Fibroblast of lung (primary cell): ENCODE results near the gene ATP23. TPM values are rescaled to one million over a fixed set of nuclear protein-coding genes. Genes with fewer than 3 reads are reported as not detected.

Source experiments
- DNase-seq, 2 donors: peaks; one replicate each; pipeline versions ENCODE4 v3.0.0 to v3.0.0-alpha.2; 2010; ENCODE audit warnings: low read depth in 2 of 2
- H2AFZ ChIP-seq: 2 replicates; pipeline ENCODE4 v1.5.1; 2012; ENCODE audit warnings: low read length, control low read depth, inconsistent platforms
- H3K27ac ChIP-seq: 2 replicates; pipeline ENCODE4 v1.5.1; 2011; ENCODE audit warnings: low read length, control low read depth; ENCODE audit not compliant: insufficient read depth
- H3K27me3 ChIP-seq: 2 replicates; pipeline ENCODE4 v1.5.1; 2011; ENCODE audit warnings: mild to moderate bottlenecking, low read length; ENCODE audit not compliant: control insufficient read depth, insufficient read depth
- H3K36me3 ChIP-seq: 2 replicates; pipeline ENCODE4 v1.5.1; 2011; ENCODE audit warnings: low read length; ENCODE audit not compliant: control insufficient read depth, insufficient read depth
- H3K4me1 ChIP-seq: 2 replicates; pipeline ENCODE4 v1.5.1; 2011; ENCODE audit warnings: low read length; ENCODE audit not compliant: control insufficient read depth, insufficient read depth; ENCODE audit errors: extremely low read depth
- H3K4me2 ChIP-seq: 2 replicates; pipeline ENCODE4 v1.5.1; 2011; ENCODE audit warnings: low read length, control low read depth; ENCODE audit not compliant: insufficient read depth; ENCODE audit errors: extremely low read depth
- H3K4me3 ChIP-seq, 4 experiments: fragments of 200-600 bp in 1 of 4; sonication (generic) in 1 of 4; replicated peaks in 1 of 4; 2 replicates each; pipeline ENCODE4 v1.5.1; 2011 to 2016; ENCODE audit warnings: low read length in 4 of 4, low read depth in 3 of 4, mild to moderate bottlenecking in 3 of 4, control low read depth in 2 of 4, inconsistent platforms in 1 of 4, mixed read lengths in 1 of 4; ENCODE audit not compliant: insufficient read depth in 1 of 4; ENCODE audit errors: control extremely low read depth in 1 of 4
- H3K79me2 ChIP-seq: 2 replicates; pipeline ENCODE4 v1.5.1; 2012; ENCODE audit warnings: mild to moderate bottlenecking, low read length, inconsistent platforms; ENCODE audit not compliant: control insufficient read depth, insufficient read depth
- H3K9ac ChIP-seq: 2 replicates; pipeline ENCODE4 v1.5.1; 2011; ENCODE audit warnings: mild to moderate bottlenecking, low read length, control low read depth; ENCODE audit not compliant: insufficient read depth
- H3K9me3 ChIP-seq: 2 replicates; pipeline ENCODE4 v1.5.1; 2012; ENCODE audit warnings: low read depth, low read length; ENCODE audit not compliant: control insufficient read depth, insufficient read depth
- H4K20me1 ChIP-seq: 2 replicates; pipeline ENCODE4 v1.5.1; 2011; ENCODE audit warnings: low read length; ENCODE audit not compliant: control insufficient read depth, insufficient read depth; ENCODE audit errors: extremely low read depth
- CTCF ChIP-seq, 2 donors: IDR thresholded peaks in 1 of 2; conservative IDR thresholded peaks in 1 of 2; 1 replicate in 1 of 2; 2 replicates in 1 of 2; pipeline ENCODE4 v1.5.1; 2011 to 2012; ENCODE audit warnings: low read length in 2 of 2, control low read depth in 1 of 2, inconsistent platforms in 1 of 2, low read depth in 1 of 2, mild to moderate bottlenecking in 1 of 2
- EZH2 ChIP-seq: IDR thresholded peaks from 2 replicates; pipeline ENCODE4 v1.5.1; 2012; ENCODE audit warnings: low read length, control low read depth, mild to moderate bottlenecking; ENCODE audit errors: missing control alignments
- polyA plus RNA-seq, 2 donors: library from polyadenylated mRNA; depleted of rRNA in 1 of 2; stranded (reverse) in 1 of 2; unstranded in 1 of 2; fragments of >200 nt; gene quantifications; 2 replicates each; pipeline ENCODE4 v1.2.1, GENCODE V29; 2011 to 2012; ENCODE audit warnings: missing spikeins in 1 of 2
- total RNA-seq: library from RNA; depleted of rRNA; stranded (reverse); fragments of >200 nt; gene quantifications from 2 replicates; pipeline ENCODE4 v1.2.1, GENCODE V29; 2014

The ATP23 gene
- total and polyA plus RNA-seq, 2 donors (not counting 1 experiment from before 2014, with no cell fraction given) = 4.8 to 9.4 TPM

- no peaks in the 10 kb centered on the region for H3K4me1 ChIP-seq
- DNase-seq = no peak
- TF ChIP-seq EZH2 = no peak
- TF ChIP-seq CTCF (conservative IDR thresholded peaks at IDR 0.05 in 1 of 2, IDR thresholded peaks at IDR 0.05 in 1 of 2; ENCODE audit: low read depth in 1 of 2, low read length in 2 of 2) = no peak
Observed at GRCh38 chr12:57996520-57996919, 55.2 kb downstream of the ATP23 start.

GRCh38 chr12:57998251-57998650 is 56.9 kb downstream of the ATP23 start:
- Histone ChIP-seq H3K4me3 (no peak overlapping the region), H3K4me1 (no peaks in the 10 kb centered on the region), H3K27me3 (no peaks in the 10 kb centered on the region), H3K79me2 (no peaks in the 10 kb centered on the region), H3K9ac (no peak overlapping the region), H3K9me3 (no peaks in the 10 kb centered on the region), H3K36me3 (no peaks in the 10 kb centered on the region), H3K4me2 (no peak overlapping the region), H3K27ac (no peak overlapping the region), H2AFZ (no peak overlapping the region), H4K20me1 (no peaks in the 10 kb centered on the region)
- no peak for TF ChIP-seq EZH2
- no peak for TF ChIP-seq CTCF (conservative IDR thresholded peaks at IDR 0.05 in 1 of 2, IDR thresholded peaks at IDR 0.05 in 1 of 2; ENCODE audit: low read depth in 1 of 2, low read length in 2 of 2)
- no peak for DNase-seq

More at GRCh38 chr12:57996520-57996919, 55.2 kb downstream of the ATP23 start:
- no peak overlapping the region for H3K4me3 ChIP-seq
- H2AFZ ChIP-seq = no peak overlapping the region
- no peak overlapping the region for H3K9ac ChIP-seq
- no peaks in the 10 kb centered on the region for H3K9me3 ChIP-seq
- H3K27ac ChIP-seq = no peak overlapping the region
- no peaks in the 10 kb centered on the region for H3K79me2 ChIP-seq
- H3K4me2 ChIP-seq = no peak overlapping the region
- H3K27me3 ChIP-seq = no peaks in the 10 kb centered on the region
- no peaks in the 10 kb centered on the region for H4K20me1 ChIP-seq
- H3K36me3 ChIP-seq = no peaks in the 10 kb centered on the region

GRCh38 chr12:58000499-58000898 is 59.1 kb downstream of the ATP23 start:
- H3K4me1 ChIP-seq = no peaks in the 10 kb centered on the region
- no peaks in the 10 kb centered on the region for H3K36me3 ChIP-seq
- no peaks in the 10 kb centered on the region for H3K9me3 ChIP-seq
- no peak overlapping the region for H2AFZ ChIP-seq
- H3K27ac ChIP-seq = no peak overlapping the region
- H3K79me2 ChIP-seq = no peaks in the 10 kb centered on the region
- no peak overlapping the region for H3K4me3 ChIP-seq
- H3K9ac ChIP-seq = no peak overlapping the region
- DNase-seq = no peak
- no peak for TF ChIP-seq EZH2
- TF ChIP-seq CTCF (conservative IDR thresholded peaks at IDR 0.05 in 1 of 2, IDR thresholded peaks at IDR 0.05 in 1 of 2; ENCODE audit: low read depth in 1 of 2, low read length in 2 of 2) = no peak
- H3K4me2 ChIP-seq = no peak overlapping the region
- H3K27me3 ChIP-seq = no peaks in the 10 kb centered on the region
- H4K20me1 ChIP-seq = no peaks in the 10 kb centered on the region
